Measurements from ENCODE around the gene TTC32.

- no peak for TF ChIP-seq ZNF274 (IDR thresholded peaks at IDR 0.05; ENCODE audit: low read depth, low read length)
- no peak for TF ChIP-seq YY1 (IDR thresholded peaks at IDR 0.05; ENCODE audit: insufficient read depth, insufficient read length)
Measured at GRCh38 chr2:19878268-19879046, 23.3 kb downstream of the TTC32 start.
